KBM-7 (cell line): Measurements from ENCODE around the gene DCST2.

ENCODE experiments used
- DNase-seq: peaks from one replicate; pipeline ENCODE4 v3.0.0-alpha.2; 2015
- in situ Hi-C: fragments of 300-500 bp; cut with MboI; formaldehyde crosslinking; loops from 2 replicates; pipeline ENCODE4 v1.14.3; 2020; ENCODE audit warnings: low sequenced_read_pairs, low pct_unique_long_range_greater_than_20kb, mixed read lengths

Gene DCST2

DNA sequence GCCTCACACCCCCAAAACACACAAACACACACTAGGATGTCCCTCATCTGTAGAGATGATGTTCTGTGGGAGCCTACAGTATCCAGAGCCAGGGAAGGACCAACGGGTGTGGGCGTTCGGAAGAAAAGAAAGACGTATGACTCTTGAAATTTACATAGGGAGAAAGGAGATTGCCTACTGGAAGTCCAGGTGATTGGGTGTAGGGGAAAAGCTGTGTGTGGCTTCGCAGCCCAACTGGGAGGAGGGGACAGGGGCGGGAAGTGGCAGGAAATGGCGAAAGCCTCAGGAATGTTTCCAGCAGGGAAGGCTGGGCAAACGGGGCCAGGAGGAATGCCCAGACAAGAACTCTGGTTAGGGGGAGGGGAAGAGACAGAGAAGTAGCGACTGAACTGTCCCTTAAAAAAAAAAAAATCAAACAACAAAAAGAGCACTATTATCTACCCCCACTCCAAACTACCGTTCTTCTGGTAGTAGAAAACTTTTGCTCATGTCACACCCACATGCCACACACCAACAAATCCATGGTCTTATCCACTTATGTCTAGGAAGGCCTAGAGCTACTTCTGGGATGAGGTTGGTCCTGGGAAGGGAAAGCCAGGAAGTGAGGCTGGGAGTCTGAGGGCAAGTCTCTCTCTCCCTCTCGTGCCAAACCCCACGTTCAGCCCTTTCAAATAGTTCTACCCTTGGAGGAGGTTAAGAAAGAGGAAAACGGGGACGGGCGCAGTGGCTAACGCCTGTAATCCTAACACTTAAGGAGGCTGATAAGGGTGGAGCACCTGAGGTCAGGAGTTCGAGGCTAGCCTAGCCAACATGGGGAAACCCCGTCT lies 60.9 kb downstream of the DCST2 start:
- in situ Hi-C loops, result no loop called here
- DNase-seq, result no peak

DNA sequence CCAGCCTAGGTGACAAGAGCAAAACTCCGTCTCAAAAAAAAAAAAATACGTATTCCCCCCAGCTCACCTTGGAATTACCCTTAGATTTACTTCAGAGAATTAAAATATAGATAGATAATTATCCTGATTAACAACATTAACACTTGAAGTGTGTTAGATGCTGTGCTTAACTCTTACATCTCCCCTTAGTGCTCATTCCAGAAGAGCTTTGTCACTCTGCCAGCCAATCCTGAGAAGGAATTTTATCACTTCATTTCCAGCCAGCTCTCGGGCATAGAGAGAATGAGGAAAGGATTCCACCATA lies 61.4 kb downstream of the DCST2 start:
- in situ Hi-C loops, result no loop called here
- DNase-seq, result no peak

DNA sequence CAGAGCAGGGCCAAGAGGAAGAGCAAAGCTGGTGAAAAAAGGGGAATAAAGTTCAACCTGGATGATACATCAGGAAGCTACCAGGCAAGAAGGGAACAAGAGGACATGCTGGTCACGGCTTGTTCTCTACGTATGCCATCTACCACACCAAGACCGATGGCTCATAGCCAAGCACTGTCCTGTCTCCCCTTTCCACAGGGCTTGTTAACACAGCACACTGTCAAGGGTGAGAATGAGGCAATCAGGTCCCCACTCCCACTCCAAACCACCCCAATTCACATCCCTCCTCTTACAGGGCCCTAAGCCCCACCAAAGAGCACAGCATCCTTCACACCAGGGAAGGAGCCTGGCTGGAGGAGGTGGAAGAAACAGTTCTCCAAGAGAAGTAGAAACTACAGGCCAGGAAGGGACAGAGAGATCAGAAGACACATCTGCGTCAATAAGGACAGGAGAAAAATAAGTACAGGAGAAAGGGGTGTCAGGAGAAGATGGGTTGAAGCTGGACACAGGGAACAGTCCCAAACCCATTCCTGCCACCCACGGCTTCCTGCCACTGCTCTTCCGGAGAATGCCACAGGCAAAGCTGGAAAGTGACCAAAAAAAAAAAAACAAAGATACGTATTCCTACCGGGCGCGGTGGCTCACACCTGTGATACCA lies 62.1 kb downstream of the DCST2 start:
- DNase-seq, result no peak
- in situ Hi-C loops, result no loop called here

DNA sequence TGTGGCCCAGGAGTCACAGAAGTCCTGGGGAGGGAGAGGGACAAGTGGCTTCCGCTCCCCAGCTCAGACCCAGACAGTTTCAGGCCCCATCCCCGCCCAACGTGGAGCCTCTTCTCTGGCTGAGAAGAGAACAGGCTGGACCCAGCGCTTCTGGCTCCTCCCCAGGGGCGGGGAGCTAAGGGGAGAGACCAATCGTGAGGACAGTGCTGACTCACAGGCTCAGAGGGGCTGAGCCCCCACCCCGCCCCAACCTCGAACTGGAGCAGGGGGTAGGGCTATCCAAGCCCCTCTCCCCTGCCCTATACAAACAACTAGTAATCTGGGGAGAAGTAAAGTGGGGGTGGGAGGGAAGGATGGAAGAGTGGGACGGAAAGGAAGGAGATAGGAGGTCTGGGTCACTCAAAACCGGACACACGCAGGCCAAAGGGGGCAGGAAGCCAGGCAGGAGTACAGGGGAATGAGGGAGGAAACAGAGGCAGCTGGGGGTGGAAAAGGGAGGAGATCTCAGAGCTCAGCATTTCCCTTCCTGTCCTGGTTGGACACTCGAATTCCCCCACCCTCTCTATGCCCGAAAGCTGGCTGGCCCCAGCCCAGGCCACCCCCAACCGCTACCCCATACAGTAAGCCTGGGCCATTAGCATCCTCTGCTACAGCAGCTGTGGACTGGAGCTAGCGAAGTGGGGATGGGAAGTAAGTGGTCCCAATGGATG lies 62.8 kb downstream of the DCST2 start, which contains the start of gene SHC1:
Gene SHC1, minus strand, starts transcription at position 117 of the 710 bp plus-strand sequence. CDS start 221 bp downstream, outside the sequence.
- in situ Hi-C loops, result no loop called here
- DNase-seq, result no peak

DNA sequence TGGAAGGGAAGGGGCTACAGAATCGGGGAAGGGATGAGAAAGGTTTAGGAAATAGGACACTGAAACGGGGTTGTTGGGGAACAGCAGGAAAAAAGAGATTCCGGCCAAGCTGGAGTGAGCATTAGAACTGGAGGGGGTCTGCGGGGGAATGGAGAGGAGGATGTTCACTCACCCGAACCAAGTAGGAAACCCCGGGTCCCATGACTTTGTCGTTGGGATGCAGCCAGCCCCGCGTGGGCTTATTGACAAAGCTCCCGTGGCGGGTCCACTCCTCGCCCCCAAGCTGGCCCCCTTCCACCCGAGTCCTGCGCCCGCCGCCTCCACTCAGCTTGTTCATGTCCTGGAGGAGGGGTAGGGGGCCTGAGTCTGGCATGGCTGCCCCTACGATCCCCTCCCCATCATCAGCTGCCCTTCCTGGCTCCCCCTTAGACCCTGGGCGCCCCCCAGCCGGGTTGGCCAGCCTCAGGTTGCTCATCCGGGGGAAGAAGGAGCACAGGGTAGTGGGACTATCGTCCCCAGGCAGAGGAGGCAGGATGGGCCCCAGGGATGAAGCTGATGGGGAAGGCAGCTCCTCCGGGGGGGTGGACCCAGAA lies 63.6 kb downstream of the DCST2 start:
- no peak for DNase-seq
- in situ Hi-C loops, result no loop called here

DNA sequence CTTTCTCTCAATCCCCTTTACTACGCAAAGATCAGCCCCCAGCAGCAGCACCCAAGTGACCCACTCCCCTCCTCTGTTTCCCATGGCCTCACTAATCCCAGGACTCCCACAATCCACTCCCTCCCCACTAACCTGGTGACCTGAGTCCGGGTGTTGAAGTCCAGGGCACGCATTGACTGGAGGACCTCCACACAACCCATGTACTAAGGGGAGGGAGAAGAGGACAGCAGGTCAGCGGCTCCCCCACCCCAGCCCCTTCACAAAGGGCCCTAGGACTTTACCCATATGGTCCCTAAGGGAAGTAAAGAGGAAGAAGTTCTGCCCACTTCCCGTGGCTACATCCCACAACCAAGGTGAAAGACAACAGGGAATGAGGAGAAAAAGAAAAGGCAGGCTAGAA lies 64.3 kb downstream of the DCST2 start:
- in situ Hi-C loops, result no loop called here

DNA sequence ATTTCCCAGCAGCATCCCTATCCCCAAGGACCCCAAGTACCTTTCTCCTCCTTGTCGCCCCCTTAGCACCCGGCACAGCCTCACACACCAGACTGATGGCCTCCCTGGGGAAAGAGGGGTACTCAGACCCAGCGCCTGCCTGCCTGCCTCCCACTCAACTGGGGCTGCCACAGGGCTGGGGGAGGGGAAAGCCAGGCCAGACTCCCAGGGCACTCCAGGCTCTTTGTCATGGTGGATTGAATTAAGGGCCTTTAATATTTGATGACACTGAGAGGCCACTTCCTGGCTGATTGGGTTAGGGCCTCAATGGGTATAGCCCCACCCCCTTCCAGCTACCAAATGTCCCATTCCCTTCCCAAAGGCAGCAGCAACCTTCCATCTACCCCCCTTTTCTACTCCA lies 64.8 kb downstream of the DCST2 start:
- in situ Hi-C loops, result no loop called here
- DNase-seq, result no peak

More for the DNA sequence above, 64.3 kb downstream of the DCST2 start:
- no peak for DNase-seq
